Endometrium (tissue), 2 donors: ENCODE data around the gene PLA2G4D.
A peak's percentile ranks its signal among the peaks of the same experiment; 100 is the strongest.

Experiments used
- FAIRE-seq: peaks from 2 replicates; lab custom pipeline; 2012; peaks lifted over from hg19 to GRCh38; lab: Jason Lieb, UNC
- donor health status: control.
- donor health status: control.

PLA2G4D gene, protein sequence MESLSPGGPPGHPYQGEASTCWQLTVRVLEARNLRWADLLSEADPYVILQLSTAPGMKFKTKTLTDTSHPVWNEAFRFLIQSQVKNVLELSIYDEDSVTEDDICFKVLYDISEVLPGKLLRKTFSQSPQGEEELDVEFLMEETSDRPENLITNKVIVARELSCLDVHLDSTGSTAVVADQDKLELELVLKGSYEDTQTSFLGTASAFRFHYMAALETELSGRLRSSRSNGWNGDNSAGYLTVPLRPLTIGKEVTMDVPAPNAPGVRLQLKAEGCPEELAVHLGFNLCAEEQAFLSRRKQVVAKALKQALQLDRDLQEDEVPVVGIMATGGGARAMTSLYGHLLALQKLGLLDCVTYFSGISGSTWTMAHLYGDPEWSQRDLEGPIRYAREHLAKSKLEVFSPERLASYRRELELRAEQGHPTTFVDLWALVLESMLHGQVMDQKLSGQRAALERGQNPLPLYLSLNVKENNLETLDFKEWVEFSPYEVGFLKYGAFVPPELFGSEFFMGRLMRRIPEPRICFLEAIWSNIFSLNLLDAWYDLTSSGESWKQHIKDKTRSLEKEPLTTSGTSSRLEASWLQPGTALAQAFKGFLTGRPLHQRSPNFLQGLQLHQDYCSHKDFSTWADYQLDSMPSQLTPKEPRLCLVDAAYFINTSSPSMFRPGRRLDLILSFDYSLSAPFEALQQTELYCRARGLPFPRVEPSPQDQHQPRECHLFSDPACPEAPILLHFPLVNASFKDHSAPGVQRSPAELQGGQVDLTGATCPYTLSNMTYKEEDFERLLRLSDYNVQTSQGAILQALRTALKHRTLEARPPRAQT

DNA sequence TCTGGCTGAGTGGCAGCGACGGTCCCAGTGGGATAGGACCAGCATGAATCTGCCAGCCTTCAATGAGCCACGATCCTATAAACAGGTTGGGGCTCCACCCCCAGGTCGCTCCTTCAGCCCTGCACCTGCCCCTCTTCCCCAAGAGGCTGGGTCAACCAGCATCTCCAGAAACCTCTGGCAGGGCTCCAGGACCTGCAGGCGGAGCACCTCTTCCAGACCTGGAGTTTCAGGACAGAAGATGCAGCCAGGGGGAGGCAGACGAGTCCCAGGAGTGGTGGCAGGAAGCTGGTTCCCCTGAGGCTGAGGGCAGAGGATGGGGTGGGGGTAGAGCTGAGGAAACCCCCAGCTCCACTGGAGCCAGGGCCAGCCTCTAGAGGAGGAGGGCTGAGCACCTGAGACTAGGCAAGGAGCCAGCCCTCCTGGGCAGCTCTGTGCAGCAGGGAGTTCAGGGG lies at the start of gene PLA2G4D:
PLA2G4D (minus strand) TSS at position 51 of the 452 bp plus-strand sequence. CDS start 103 bp downstream, outside the sequence.
- FAIRE-seq = no peak

DNA sequence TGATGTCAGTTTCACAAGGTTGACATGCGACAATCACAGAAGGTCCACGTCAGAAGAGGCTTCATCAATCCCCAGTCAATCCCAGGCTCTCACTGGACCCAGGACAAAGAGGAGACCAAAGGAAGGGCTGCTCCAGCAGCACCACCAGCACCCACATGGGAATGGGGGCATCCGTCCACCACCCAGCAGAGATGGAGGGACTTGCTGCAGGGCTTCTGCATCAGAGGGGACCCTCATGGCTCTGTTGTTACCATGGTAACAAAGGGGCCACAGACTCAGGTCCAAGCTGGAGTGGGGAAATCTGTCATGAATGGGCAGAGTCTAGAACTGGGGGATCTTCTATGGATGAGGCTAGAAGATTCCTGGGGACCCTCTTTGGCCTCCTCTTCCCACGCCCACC lies 49.0 kb upstream of the PLA2G4D start:
- no peak for FAIRE-seq

DNA sequence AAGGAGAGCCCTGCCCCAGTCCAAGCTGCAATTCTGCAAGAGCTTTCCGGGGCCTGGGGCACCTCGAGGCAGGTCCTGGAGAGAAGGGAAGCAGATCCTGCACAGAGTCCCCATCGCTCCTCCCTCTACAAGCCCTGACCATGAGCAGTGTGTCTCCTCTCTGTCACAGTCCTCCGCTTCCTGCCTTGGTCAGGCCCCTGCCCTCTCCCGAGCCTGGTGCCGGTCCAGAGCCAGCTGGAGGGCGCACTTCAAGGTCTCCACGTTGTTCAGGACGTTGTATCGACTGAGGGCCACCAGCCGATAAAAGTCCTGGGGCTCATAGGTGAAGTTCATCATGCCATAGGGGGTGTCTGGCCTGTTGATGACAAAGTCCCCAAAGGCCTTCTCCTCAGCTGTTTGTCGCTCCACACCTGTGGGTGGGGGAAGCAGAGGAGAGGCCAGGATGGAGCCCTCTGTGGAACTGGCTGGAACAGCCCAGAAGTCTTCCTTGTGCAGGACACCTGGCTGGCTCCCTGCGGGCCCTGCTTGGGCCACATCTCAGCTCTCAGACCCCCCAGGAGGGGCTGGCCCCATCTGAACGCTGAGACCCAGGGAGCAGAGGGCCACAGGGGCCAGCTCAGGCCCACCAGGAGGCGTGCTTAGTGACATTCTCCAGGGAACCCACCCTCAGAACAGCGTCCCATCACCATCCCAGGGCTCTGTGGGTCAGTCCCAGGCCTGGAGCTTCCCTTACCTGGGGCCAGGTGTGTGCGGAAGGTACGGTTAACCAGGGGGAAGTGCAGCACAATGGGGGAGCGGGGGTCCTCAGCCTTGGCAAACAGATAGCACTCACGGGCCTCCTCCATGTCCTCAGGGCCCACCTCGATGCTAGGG lies 47.7 kb upstream of the PLA2G4D start:
- FAIRE-seq = no peak

DNA sequence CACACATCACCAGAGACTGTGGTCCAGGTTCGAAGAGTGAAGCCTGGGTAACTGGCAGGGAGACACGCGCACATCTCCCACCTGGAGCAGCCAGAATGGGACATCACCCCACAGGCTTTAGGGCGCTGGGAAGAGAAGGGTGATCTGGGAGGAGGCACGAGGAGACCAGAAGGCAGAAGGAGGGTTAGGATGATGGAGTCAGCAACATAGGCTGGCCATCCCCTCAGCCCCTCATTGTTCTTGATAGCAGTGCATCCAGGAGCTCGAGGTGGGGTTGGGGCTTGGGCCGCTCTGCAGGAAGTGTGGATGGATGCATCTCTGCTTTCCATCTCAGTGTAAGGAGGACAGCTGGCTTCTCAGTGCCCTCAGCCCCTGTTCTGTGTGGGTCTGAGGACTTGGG lies 46.9 kb upstream of the PLA2G4D start:
- no peak for FAIRE-seq

DNA sequence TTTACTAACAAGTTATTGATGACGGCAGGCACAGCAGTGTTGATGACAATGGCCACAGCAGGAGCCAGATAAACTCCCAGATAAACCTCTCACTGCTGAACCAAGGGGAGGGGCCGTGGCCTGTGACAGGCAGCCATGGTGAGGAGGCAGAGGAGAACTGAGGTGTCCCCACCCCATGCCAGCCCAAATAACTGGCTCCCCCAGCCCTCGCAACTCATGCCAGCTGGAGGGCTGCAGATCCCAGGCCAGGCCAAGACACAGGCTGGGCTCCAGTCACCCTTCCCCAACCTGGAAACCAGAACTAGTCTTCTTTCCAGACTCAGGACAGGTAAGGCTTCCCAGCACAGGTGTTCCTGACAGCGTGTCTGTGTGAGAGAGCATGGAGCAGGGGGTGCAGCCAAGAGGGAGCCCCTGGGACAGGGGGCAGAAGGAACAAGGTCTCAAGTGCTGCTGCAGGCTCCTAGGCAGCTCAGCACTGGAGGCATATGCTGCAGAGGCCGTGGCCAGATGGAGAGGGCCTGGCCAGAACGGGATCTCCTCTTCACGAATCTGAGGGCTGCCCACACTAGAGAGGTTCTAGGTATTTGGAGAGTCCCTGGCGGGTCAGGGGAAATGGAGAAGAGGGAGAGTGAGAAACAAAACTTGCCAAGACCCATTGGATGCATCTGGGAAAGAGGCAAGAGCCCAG lies 46.2 kb upstream of the PLA2G4D start:
- no peak for FAIRE-seq

DNA sequence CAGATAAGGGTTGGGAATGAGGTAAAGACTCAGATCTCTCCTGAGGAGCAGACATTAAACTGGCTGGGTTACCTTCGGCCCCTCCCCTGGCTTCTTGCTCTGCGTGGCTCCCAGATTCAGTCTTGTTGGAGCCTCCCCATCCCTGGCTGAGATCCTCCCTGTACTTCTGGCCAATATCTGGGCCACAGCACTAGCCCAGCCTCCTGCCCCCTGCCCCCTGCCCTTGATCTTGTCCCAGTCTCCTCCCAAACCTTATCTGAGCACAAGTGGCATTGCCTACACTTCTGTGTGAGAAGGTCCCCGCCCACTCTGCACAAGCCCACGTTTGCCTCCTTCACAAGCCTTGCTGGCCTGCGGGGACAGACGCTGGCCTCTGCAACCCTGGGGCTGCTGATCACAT lies 45.2 kb upstream of the PLA2G4D start:
- FAIRE-seq = no peak

DNA sequence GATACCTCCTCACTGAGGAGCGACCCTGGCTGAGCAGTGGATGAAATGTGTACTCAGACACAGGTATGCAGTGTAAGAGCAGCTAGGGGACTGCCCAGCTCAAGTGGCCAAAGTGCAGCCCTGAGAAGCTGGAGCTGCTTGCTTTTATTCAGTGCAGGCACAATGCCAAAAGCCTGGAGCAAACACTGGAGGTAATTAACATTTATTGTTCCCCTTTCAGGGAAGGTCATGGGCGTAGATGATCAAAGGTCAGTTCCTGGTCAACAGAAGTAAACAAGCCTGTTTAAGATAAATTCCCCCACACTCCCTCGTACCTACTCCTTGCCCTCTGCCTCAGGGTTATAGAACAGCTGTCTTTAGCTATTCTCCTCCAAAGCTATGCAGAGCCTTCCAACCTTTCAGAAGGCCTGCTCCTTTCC lies 44.6 kb upstream of the PLA2G4D start:
- FAIRE-seq = no peak

DNA sequence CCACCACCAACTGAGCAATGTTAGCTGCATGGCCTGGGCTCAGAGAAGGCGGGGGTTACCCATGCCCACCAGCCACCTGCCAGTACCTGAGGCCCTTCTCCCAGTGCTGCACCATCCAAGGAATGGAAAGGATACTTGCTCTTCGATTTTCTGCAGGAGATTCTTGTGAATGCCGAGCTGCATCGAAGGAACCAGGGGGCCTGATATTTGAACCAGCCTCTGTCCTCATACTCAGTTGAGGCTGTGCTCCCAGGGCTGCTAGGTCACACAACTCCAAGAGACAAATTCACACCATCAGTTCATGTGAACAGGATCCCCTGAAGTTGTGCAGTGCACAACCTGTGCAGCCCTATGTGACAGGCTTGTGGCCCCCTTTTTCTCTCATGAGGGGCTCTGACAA lies 44.0 kb upstream of the PLA2G4D start:
- no peak for FAIRE-seq

DNA sequence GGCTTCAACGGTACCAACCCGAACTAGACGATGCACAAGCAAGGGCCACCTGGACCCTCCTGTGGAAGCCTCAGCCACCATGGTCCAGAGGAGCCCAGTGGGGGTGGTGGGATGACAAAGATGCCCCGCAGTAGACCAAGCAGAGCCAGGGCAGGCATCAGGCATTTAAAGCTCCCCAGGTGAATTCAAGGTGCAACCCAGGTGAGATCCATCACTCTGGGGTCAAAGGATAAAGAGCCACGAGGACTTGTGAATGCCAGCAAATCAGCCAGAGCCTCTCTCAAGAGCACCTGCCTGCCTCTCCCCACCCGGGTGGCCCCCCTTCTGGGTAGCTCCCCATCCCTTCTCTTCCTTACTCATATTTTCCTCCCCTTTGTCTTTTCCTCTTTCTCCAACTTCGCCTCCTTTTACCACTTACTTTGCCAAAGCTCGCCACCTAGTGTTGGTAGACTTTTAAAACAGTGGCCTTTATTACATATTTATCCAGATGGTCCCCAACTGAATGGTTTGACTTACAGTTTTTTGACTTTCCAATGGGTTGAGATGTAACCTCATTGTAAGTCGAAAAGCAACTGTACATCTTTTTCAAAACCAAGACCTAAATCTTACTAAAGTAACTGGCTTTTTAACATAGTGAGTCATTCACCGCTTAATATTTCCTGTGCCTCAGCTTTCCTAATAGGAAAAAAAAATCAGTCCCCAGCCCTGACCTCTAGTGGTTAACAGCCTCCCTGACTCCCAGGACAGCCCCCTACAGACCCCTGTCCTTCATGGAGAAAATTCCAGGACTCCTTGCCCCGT lies 43.3 kb upstream of the PLA2G4D start:
- FAIRE-seq = peak; percentile 78

DNA sequence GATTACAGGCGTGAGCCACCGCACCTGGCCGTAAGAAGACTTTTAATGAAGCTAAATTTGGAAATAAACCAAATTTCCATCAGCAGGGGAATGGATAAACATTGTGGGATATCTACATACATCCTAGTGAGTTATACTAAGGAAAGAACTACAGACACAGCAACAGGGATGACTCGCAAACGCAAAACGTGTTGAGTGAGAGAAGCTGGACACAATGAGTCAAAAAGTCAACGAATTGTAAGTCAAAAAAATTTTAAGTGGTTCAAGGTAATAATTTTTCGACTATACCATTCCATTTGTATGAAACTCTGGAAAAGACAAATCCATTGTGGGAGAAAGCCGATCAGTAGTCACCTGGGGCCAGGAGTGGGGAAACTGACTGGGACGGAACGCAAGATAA lies 42.2 kb upstream of the PLA2G4D start:
- FAIRE-seq = no peak

DNA sequence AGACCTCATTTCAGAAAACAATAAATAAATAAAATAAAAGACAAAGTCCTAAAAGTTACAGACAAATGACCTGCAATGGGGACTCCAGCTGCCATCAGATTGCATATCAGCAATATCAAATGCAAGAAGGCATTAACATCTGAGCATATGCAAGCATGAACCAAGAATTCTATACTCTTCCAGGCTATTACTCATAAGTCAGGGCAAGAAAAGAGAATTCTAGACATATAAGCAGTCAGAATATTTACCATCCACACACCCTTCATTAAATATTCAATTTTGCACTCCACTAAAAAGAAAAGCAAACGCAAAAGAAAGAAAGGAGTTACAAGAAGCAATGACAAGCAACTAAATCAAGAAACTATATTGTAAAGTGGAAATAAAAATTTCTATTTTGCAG lies 41.0 kb upstream of the PLA2G4D start:
- no peak for FAIRE-seq

DNA sequence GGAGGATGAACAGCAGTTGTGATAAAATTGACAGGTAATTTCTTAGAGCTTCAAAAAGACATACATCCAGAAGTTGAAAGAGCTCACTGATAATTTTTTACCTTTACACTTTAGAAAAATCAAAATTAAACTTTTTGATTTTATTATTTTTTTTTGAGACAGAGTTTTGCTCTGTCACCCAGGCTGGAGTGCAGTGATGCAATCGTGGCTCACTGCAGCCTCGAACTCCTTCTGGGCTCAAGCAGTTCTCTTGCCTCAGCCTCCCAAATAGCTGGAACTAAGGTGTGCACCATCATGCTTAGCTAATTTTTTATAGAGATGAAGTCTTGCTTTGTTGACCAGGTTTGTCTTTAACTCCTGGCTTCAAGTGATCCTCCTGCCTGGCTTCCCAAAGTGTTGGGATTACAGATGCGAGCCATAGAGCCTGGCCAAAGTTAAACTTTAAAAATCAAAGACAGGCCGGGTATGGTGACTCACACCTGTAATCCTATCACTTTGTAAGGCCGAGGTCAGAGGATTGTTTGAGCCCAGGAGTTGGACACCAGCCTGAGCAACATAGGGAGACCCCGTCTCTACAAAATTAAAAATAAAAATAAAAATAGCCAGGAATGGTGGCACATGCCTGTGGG lies 40.4 kb upstream of the PLA2G4D start:
- no peak for FAIRE-seq

DNA sequence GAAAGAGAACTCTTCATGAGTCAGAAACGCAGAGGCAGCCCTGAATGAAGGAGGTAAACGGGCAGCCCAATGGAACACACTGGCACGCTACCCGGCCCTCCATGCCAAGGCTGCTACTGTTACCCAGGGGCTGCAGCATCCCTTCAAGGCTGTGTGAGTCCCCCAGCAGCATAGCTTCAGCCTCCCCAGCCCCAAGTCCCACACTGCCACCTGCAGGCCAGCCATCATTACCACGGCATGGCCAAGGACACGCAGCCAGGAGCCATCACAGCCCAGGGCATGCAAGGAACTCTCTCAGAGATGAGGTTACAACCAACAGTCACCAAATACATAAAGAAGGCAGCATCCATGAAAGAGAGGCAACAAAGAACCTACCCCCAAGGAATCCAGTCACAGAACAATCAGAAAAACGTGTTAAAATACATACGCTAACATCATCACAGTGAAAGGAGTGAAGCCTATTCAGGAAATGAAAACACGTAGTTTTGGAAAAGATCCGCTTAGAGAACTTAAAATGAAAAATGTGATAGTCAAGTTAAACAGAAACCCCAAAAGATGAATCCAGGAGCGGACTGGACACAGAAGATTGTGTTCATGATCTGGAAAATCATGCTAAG lies 39.6 kb upstream of the PLA2G4D start:
- no peak for FAIRE-seq

DNA sequence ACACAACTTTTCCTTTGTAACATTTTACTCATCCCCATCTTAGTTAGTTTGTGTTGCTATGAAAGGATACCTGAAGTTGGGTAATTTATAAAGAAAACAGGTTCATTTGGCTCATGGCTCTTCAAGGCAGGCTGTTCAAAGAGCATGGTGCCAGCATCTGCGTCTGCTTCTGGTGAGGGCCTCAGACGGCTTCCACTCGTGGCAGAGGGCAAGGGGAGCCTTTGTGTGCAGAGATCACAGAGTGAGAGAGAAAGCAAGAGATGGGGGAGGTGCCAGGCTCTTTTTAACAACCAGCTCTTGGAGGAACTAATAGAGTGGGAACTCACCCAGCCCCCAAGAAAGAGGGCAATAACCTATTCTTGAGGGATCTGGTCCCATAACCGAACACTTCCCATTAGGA lies 39.0 kb upstream of the PLA2G4D start:
- no peak for FAIRE-seq

DNA sequence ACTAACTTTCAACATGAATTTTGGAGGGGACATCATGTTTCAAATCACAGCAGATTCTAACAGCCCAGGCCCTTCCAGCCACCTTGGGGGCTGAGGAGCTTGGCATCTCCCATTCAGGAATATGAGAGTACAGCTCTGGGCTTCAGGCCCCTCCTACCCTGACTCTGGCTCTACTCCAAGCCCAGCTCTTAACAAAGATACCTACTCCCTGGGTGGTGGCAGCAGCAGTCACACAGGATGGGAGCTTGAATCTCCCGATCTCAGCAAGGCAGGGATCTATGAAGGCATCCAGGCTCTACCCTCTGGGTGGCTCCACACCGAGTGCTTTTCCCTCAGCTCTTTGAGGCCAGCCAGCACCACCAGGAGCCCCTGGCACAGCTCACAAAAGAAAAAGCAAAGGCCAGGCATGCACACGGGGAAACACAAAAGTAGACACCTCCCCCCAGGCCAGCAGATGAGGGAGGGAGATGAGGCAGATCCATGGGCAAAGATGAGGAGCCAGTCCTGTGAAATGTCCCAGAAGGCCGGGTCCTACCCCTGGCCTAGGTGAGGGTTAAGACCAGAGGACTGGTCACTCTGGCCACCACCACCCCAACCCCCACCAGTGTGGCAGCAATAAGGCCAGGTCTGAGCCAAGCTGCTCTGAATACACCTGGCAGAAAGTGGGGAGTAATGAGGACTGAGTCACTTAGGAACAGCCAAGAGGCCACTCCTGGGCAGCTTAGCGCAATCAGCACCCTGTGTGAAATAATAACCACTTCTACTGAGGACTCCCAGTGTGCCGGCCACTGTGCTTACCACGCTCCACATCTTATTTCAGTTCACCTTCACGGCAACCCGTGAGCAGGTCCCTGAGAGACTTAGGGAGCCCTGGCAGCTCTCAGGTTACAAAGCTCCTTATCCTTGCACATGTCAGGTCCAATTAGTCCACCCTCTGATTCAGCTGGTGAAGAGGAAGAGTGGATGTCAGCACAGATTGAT lies 37.8 kb upstream of the PLA2G4D start:
- no peak for FAIRE-seq

DNA sequence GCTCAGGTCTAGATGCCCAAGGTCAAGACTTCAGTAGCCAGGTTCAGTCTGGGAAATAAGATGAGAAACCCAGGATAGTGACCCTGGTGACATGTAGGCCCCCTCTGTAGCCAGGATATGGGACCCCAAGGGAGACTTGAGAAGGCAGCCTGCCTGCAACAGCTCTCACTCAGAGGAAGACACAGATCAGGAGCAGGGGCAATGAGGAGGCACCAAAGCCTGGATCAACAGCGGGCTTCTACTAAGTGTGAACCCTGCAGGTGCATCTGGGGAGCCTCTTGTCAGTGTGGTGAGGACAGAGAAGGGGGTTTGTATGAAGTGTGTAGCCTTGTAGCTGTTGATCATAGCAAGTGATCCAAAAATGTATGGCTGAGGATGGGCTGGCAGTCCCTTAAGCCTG lies 36.6 kb upstream of the PLA2G4D start:
- no peak for FAIRE-seq

DNA sequence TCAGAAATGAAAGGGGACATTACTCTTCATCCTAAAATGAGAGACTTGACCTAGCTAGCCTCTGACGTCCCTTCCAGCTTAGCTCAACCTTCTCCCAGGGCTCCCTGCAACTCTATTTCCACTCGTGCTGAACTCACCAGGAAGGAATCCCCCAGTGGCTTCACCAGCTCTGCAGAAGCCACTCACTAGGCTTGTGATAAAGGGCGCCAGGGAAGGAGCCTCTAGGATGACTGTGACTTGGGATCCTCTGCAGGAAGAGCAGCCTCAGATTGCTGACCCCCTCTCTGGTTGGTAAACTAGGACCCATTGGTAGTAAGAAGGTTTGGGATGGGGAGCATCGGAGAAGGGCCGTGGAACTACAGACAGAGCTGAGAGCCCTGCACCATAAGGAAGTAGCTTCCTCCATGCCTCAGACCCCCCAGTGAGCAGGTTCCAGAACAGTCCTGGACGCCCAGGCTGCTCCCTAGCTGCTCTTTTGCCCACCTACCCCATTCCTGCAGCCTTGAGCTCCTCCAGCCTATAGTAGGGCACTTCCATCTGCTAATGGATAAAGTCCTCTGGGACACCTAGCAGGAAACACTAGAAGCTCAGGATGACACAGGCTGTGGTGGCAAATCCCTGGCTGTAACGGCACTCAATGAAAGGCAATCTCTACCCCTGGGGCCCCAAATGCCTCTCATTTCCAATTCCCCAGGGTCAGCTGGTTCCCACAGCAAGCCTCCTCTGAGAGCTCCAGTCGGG lies 36.1 kb upstream of the PLA2G4D start:
- FAIRE-seq = no peak

DNA sequence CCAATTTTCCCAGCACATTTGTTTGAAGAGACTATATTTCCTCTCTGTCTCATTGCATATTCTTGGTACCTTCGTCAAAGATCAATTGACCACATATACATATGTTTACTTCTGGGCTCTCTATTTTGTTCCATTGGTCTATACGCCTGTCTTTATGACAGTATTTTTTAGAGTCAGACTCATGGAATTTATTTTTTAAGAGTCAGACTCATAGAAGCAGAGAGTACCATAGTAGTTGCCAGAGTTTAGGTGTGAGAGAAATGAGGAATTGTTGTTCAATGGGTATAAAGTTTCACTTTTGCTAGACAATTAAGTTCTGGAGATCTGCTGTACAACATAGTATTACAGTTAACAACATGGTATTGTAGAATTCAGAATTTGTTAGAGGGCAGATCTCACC lies 35.0 kb upstream of the PLA2G4D start:
- FAIRE-seq = no peak
